Measurements from ENCODE around the gene OR51S1.
"Not testable (repeated sequence)": the region's sequence is repeated elsewhere in the genome, so short reads cannot be mapped to it uniquely, and the experiment has no call there.

Gene OR51S1

DNA sequence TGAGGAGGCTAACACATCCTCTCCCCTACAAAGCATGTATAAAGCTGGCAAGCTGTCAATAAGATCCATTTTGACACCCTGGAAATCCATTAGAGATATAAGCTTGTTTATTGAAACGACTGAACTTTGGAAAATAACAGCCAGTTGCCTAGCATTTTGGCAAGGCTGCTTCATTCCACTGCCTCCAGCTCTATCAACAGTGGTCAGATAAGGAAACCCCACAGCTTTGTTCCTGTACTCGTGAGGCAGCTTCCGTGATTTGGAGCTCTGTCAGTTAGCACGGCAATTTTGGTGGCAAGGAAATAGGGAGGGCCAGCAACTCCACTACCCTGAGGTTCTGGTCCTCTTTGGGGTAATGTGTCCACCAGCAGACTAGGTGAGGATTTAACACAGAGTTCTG lies 2.0 kb upstream of the OR51S1 start:
- H3K4me3 ChIP-seq: no peak overlapping the region
- H3K27me3 ChIP-seq (ENCODE audit: low read depth): no peaks in the 10 kb centered on the region
- no peak for DNase-seq (ENCODE audit: low spot score in 2 of 2)
- in situ Hi-C loops (cut with MboI; ENCODE audit: low sequenced_read_pairs): no loop called here
- no peaks in the 10 kb centered on the region for H3K36me3 ChIP-seq (replicated peaks)
- H3K4me1 ChIP-seq: no peaks in the 10 kb centered on the region
- H3K9me3 ChIP-seq: no peaks in the 10 kb centered on the region

- H3K36me3 ChIP-seq (replicated peaks): no peaks in the 10 kb centered on the region
- no peaks in the 10 kb centered on the region for H3K27me3 ChIP-seq (ENCODE audit: low read depth)
- in situ Hi-C loops (cut with MboI; ENCODE audit: low sequenced_read_pairs): no loop called here
- no peaks in the 10 kb centered on the region for H3K4me1 ChIP-seq
- no peak overlapping the region for H3K4me3 ChIP-seq
- H3K9me3 ChIP-seq: no peaks in the 10 kb centered on the region
- DNase-seq (ENCODE audit: low spot score in 2 of 2): no peak
Measured at GRCh38 chr11:4839851-4840549, 9.0 kb downstream of the OR51S1 start.

- no peak for DNase-seq (ENCODE audit: low spot score in 2 of 2)
- Histone ChIP-seq H3K4me1 (no peaks in the 10 kb centered on the region), H3K27me3 (ENCODE audit: low read depth) (no peaks in the 10 kb centered on the region), H3K36me3 (replicated peaks) (no peaks in the 10 kb centered on the region), H3K9me3 (no peaks in the 10 kb centered on the region), H3K4me3 (no peak overlapping the region)
- in situ Hi-C loops (cut with MboI; ENCODE audit: low sequenced_read_pairs): no loop called here
Measured at GRCh38 chr11:4830909-4831308, 18.1 kb downstream of the OR51S1 start.

GRCh38 chr11:4830346-4830745 lies 18.7 kb downstream of the OR51S1 start:
- H3K4me3 ChIP-seq: no peak overlapping the region
- no peak for DNase-seq (ENCODE audit: low spot score in 2 of 2)
- no peaks in the 10 kb centered on the region for H3K9me3 ChIP-seq
- H3K4me1 ChIP-seq: no peaks in the 10 kb centered on the region
- no peaks in the 10 kb centered on the region for H3K36me3 ChIP-seq (replicated peaks)
- in situ Hi-C loops (cut with MboI; ENCODE audit: low sequenced_read_pairs): no loop called here
- no peaks in the 10 kb centered on the region for H3K27me3 ChIP-seq (ENCODE audit: low read depth)

GRCh38 chr11:4826425-4826824 lies 22.6 kb downstream of the OR51S1 start:
- Histone ChIP-seq H3K27me3 (ENCODE audit: low read depth) (no peaks in the 10 kb centered on the region), H3K4me1 (no peaks in the 10 kb centered on the region), H3K9me3 (no peaks in the 10 kb centered on the region), H3K36me3 (replicated peaks) (no peaks in the 10 kb centered on the region), H3K4me3 (no peak overlapping the region)
- no peak for DNase-seq (ENCODE audit: low spot score in 2 of 2)
- in situ Hi-C loops (cut with MboI; ENCODE audit: low sequenced_read_pairs): loop anchor here (10.0 kb wide), 1 partner anchor 192 kb away; the partner anchor contains the start of gene OR51D1

DNA sequence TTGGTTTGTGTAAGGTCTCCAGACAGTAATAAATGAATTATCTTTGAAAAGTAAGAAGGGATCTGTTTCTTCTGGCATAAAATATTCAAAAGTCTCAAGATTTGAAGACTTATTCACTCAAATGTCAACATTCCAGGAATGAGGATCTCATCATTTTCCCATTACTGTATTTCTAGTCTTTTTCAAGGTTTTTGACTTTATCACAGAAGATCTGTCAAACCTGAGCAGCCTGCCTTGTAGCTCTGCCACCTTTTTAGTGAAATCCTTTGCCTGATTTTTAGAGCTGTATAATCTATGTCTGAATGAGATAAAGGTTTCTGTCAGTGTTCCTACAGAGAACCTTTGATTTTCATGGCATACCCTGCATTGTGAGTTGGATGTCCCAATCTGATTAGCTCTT lies 23.9 kb downstream of the OR51S1 start:
- no peaks in the 10 kb centered on the region for H3K36me3 ChIP-seq (replicated peaks)
- in situ Hi-C loops (cut with MboI; ENCODE audit: low sequenced_read_pairs): loop anchor here (10.0 kb wide), 1 partner anchor 190 kb away; the partner anchor contains the start of gene OR51D1
- H3K4me3 ChIP-seq: no peak overlapping the region
- no peaks in the 10 kb centered on the region for H3K27me3 ChIP-seq (ENCODE audit: low read depth)
- no peaks in the 10 kb centered on the region for H3K9me3 ChIP-seq
- no peaks in the 10 kb centered on the region for H3K4me1 ChIP-seq
- DNase-seq (ENCODE audit: low spot score in 2 of 2): no peak

DNA sequence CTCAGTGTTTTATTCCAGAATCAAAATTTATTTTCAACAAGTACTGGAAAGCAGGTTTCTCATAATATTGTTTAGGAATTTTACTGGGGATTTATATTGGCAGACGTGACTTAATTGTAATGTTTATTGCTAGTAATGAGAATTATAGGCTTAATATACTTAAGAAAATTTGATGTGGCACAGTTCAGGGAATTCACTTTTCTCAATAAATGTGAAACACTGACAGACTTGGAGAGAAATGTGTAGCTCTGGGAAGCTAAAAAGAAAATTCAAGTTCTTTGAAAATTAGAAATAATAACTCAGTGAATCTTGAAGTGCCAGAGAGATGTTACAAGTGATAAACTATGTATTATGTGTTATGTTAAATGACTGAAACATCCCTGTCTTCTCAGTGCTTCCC lies 28.0 kb downstream of the OR51S1 start, which contains the start of gene OR51F2:
Gene OR51F2, plus strand, starts transcription at position 301 of the 400 bp plus-strand sequence. CDS start 101 bp downstream, outside the sequence.
- Histone ChIP-seq H3K9me3 (no peaks in the 10 kb centered on the region), H3K27me3 (ENCODE audit: low read depth) (no peaks in the 10 kb centered on the region), H3K36me3 (replicated peaks) (no peaks in the 10 kb centered on the region), H3K4me1 (no peaks in the 10 kb centered on the region), H3K4me3 (no peak within 1 kb of the TSS)
- in situ Hi-C loops (cut with MboI; ENCODE audit: low sequenced_read_pairs): loop anchor here (10.0 kb wide), 1 partner anchor 186 kb away; the partner anchor contains the start of gene OR51D1
- no peak for DNase-seq (ENCODE audit: low spot score in 2 of 2)

DNA sequence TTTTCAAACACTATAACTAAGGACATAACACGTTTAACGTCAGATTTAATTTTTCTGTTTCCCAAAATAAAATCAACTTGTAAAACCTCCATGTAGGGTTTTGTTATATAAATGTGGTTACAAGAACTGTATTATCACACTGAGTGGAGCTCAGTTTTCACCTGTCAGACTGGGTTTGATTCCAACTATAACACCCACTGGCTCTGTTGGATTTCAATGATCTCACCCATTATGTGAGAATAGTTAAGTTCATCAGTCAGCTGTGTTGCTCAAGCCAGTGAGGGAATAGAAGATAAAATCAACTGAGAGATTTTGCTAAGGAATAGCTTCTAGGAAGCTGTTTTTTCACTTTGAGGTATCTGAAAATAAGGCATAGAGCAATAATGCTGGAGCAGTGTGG lies 39.8 kb downstream of the OR51S1 start:
- DNase-seq (ENCODE audit: low spot score in 2 of 2): no peak
- no peaks in the 10 kb centered on the region for H3K4me1 ChIP-seq
- H3K36me3 ChIP-seq (replicated peaks): no peaks in the 10 kb centered on the region
- H3K27me3 ChIP-seq (ENCODE audit: low read depth): no peaks in the 10 kb centered on the region
- in situ Hi-C loops (cut with MboI; ENCODE audit: low sequenced_read_pairs): no loop called here
- no peak overlapping the region for H3K4me3 ChIP-seq
- no peaks in the 10 kb centered on the region for H3K9me3 ChIP-seq

DNA sequence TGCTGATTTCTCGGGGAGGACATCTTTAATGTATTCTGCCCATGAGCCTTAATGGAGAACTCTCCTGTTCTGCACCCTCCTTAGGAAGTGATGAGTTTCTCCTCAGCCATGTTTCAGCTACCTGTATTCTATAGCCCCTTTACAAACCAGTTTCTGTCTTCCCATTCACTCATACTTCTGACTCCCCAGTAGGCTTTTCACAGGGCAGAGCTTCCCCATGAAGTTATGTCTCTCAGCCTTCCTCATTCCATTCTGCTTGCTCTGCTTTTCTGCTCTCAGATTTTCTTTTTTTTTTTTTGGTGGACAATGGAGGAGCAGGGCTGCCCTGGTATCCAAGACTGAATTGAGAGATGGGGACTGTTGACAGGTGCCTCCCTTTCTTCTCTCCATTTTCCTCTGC lies 40.5 kb downstream of the OR51S1 start:
- H3K27me3 ChIP-seq (ENCODE audit: low read depth): no peaks in the 10 kb centered on the region
- no peak overlapping the region for H3K4me3 ChIP-seq
- no peaks in the 10 kb centered on the region for H3K9me3 ChIP-seq
- no peak for DNase-seq (ENCODE audit: low spot score in 2 of 2)
- H3K4me1 ChIP-seq: no peaks in the 10 kb centered on the region
- in situ Hi-C loops (cut with MboI; ENCODE audit: low sequenced_read_pairs): no loop called here
- H3K36me3 ChIP-seq (replicated peaks): no peaks in the 10 kb centered on the region

GRCh38 chr11:4804280-4804679 lies 44.7 kb downstream of the OR51S1 start, which contains the start of gene OR52R1:
TSS of gene OR52R1 (minus strand) at chr11:4804380. CDS start at chr11:4804380, 0 bp downstream.
- H3K36me3 ChIP-seq (replicated peaks): no peaks in the 10 kb centered on the region
- no peak for DNase-seq (ENCODE audit: low spot score in 2 of 2)
- no peak within 1 kb of the TSS for H3K4me3 ChIP-seq
- no peaks in the 10 kb centered on the region for H3K4me1 ChIP-seq
- no peaks in the 10 kb centered on the region for H3K27me3 ChIP-seq (ENCODE audit: low read depth)
- H3K9me3 ChIP-seq: no peaks in the 10 kb centered on the region
- in situ Hi-C loops (cut with MboI; ENCODE audit: low sequenced_read_pairs): no loop called here

DNA sequence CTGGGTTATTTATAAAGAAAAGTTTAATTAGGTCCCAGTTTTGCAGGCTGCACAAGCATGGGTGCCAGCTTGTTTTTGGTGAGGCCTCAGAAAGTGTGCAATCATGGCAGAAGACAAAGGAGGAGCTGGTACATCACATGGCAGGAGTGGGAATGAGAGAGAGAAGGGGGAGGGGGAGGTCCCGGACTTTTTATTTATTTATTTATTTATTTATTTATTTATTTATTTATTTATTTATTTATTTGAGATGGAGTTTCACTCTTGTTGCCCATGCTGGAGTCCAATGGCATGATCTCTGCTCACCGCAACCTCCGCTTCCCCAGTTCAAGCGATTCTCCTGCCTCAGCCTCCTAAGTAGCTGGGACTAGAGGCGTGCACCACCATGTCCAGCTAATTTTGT lies 47.7 kb downstream of the OR51S1 start:
- H3K27me3 ChIP-seq (ENCODE audit: low read depth); H3K9me3 ChIP-seq; DNase-seq (ENCODE audit: low spot score in 2 of 2); H3K4me3 ChIP-seq; H3K36me3 ChIP-seq (replicated peaks); in situ Hi-C loops (cut with MboI; ENCODE audit: low sequenced_read_pairs); H3K4me1 ChIP-seq: not testable (repeated sequence)

GRCh38 chr11:4798427-4799183 lies 50.4 kb downstream of the OR51S1 start:
- Histone ChIP-seq H3K4me1 (no peaks in the 10 kb centered on the region), H3K27me3 (ENCODE audit: low read depth) (no peaks in the 10 kb centered on the region), H3K9me3 (no peaks in the 10 kb centered on the region), H3K4me3 (no peak overlapping the region), H3K36me3 (replicated peaks) (no peaks in the 10 kb centered on the region)
- in situ Hi-C loops (cut with MboI; ENCODE audit: low sequenced_read_pairs): no loop called here
- DNase-seq (ENCODE audit: low spot score in 2 of 2): no peak

Data from HAP-1 (cell line).